Smooth muscle cell of the pulmonary artery (primary cell): ENCODE results near the gene ARHGAP45. TPM values are rescaled to one million over a fixed set of nuclear protein-coding genes. Genes with fewer than 3 reads are reported as not detected.

Experiments
- total RNA-seq: library from RNA; depleted of rRNA; stranded (reverse); fragments of >200 nt; gene quantifications from 2 replicates; pipeline ENCODE4 v1.2.3, GENCODE V29; 2014

ARHGAP45 gene, protein sequence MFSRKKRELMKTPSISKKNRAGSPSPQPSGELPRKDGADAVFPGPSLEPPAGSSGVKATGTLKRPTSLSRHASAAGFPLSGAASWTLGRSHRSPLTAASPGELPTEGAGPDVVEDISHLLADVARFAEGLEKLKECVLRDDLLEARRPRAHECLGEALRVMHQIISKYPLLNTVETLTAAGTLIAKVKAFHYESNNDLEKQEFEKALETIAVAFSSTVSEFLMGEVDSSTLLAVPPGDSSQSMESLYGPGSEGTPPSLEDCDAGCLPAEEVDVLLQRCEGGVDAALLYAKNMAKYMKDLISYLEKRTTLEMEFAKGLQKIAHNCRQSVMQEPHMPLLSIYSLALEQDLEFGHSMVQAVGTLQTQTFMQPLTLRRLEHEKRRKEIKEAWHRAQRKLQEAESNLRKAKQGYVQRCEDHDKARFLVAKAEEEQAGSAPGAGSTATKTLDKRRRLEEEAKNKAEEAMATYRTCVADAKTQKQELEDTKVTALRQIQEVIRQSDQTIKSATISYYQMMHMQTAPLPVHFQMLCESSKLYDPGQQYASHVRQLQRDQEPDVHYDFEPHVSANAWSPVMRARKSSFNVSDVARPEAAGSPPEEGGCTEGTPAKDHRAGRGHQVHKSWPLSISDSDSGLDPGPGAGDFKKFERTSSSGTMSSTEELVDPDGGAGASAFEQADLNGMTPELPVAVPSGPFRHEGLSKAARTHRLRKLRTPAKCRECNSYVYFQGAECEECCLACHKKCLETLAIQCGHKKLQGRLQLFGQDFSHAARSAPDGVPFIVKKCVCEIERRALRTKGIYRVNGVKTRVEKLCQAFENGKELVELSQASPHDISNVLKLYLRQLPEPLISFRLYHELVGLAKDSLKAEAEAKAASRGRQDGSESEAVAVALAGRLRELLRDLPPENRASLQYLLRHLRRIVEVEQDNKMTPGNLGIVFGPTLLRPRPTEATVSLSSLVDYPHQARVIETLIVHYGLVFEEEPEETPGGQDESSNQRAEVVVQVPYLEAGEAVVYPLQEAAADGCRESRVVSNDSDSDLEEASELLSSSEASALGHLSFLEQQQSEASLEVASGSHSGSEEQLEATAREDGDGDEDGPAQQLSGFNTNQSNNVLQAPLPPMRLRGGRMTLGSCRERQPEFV
- total RNA-seq: 0.65 and 2.1 TPM in 2 replicates

DNA sequence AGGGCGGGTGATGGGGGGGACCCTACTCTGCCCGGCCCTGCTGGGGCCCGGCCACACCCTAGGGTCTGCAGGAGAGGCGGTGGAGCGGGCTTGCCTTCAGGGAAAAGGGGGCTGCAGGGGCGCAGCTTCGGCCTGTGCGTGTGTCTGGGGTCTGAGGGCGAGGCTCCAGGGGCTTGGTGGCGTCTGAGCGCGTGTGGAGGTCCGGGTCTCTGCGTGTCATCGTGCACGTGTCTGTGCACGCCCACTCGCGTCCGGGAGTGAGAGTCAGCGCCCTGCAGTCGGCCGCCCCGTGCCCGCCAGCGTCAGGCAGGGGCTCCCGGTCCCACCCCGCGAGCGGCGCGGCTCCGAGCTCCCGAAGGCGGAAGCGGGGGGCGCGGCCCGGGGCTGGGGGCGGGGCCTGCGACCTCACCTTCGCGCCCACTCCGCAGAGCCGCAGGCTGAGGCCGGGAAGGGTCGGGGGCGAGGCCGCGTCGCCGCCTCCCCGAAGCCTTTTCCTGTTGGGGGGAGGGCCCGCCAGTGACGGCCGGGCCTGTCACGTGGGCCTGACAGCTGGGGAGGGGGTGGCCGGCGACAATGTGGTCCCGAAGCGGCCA lies at the start of gene ARHGAP45:
Gene ARHGAP45 (plus strand): TSS at position 420 of the 593 bp plus-strand sequence. CDS start 239 bp downstream, outside the sequence.

DNA sequence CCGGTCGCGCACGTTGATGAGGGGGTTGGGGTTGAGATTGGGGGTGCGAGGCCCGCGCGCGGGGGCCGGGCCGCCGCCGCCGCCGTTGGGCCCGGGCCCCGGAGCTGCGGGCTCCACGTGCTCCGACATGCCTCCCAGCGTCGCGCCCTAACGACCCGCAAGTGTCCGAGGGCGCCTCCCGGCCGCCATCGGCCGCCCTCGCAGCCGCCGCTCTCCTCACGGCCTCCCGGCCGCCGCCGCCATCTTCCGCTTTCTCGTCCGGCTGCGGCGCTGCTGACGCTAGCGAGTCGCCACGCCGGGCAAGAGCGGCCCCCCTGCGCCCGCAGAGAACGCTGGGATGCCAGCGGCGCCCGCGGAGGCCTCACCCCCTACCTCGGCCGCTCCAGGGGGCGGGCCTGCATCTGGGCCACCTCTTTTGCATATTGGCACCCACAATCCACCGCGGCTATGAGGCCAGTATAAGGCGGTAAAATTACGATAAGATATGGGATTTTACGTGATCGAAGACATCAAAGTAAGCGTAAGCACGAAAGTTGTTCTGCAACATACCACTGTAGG lies 46.0 kb upstream of the ARHGAP45 start, which contains the start of gene TMEM259:
Gene TMEM259 (minus strand): TSS at position 256 of the 558 bp plus-strand sequence. CDS start 127 bp downstream, at position 129.

DNA sequence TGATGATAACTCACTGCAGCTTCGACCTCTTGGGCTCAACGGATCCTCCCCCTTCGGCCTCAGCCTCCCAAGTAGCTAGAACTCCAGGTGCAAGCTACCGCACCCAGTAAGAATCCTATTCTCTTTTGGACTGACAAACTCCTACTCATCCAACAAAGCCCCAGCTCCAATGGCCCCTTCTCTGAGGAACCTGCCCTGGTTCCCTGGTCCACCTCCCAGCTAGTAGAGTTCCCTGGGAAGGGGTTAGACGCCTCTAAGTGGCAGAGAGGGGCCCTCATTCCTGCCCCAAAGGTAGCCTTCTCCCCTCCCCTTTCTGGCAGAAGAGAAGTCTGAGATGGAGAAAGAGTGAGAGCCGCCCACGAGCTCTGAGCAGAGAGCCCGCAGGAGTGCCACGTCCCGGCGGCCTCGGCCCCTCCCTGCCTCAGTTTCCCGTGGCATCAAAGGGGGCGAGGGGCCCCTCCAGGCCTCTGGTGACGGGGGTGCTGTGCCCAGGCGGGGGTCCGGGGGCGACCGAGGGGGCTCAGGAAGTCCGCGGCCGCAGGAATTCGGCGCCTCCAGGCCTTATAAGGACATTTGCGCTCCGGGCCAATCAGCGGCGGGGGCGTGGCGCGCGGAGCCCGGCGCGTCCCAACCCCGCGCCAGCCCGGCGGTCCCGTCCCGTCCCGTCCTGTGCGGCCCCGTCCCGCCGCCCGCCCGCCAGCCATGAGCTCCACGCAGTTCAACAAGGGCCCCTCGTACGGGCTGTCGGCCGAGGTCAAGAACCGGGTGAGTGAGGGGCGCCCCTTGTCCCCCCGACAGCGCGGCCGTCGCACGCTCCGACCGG lies 40.8 kb upstream of the ARHGAP45 start, which contains the start of gene CNN2:
Gene CNN2 (plus strand): TSS at position 649 of the 823 bp plus-strand sequence. CDS start 54 bp downstream, at position 703.

GRCh38 chr19:1039646-1040475 lies 27.1 kb upstream of the ARHGAP45 start, which contains the start of gene ABCA7:
Gene ABCA7, plus strand, starts transcription at chr19:1040107. Its CDS starts 1,255 bp downstream, at chr19:1041362.

DNA sequence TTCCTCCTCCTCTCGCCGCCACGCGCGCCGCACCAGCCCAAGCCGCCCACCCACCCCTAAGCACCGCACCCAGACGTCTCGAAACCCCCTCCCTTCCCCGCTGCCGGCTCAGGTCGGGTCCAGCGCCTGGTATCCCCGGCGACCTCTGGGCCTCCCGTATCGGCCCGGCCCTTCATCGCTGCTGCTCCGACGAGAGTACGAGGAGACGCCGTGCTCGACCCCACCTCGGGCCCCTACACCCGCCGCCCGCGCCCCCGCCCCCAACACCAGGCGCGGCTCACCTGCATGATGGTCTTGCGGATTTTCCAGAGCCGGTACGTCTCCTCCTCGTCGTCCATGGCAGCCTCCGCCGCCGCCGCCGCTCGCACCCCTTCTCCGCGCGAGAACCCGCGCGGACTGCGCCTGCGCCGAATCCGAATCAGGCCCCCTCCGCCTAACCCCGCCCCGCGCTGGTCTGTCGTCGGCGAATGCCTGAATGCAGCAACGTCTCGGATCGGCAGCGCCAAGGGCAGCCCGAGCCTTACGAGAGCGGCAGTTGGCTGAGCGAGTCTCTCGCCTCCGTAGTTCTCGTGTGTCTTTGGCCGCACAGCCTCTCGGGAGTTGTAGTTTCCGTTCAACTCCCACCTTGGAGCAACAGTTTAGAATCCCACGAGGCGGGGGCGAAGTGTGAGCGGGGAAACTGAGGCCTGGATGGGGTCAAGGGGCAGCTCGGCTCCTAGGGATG lies 28.2 kb downstream of the ARHGAP45 start, which contains the start of gene POLR2E:
Gene POLR2E (minus strand): TSS at position 398 of the 724 bp plus-strand sequence. CDS start 60 bp downstream, at position 338.

DNA sequence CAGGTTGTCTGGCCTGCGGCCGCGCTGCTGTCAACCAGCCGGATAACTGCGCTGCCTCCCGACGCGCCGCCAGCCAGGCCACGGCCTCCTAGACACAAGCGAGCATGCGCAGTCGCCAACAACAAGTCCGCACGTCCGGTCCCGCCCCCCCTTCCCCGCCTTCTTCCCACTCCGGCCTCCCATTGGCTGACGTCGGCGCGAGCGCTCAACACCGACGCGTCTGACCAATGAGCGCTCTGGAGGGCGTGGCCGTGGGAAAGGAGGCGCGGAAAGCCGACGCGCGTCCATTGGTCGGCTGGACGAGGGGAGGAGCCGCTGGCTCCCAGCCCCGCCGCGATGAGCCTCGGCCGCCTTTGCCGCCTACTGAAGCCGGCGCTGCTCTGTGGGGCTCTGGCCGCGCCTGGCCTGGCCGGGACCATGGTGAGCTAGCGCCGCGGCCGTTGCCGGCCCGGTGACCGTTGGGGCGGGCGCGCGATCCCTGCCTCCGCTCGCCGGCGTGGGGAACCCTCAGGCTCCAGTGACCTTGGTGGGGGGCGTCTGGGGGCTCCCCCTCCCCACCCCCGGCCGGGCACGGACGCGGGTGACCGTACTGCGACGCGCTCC lies 36.8 kb downstream of the ARHGAP45 start, which contains the start of gene GPX4:
Gene GPX4 (plus strand): TSS at position 287 of the 603 bp plus-strand sequence. CDS start 50 bp downstream, at position 337.

Other genes starting within 250 kb of the ARHGAP45 start
- gene PLPPR3, start 245.2 kb upstream of the ARHGAP45 start, total RNA-seq: 0.30 TPM in 1 of 2 replicates, not detected in the other
- 0.07 TPM in 1 of 2 replicates, not detected in the other for gene AZU1, start 239.3 kb upstream of the ARHGAP45 start, total RNA-seq
- 0.07 TPM in 1 of 2 replicates, not detected in the other for gene PRTN3, start 226.2 kb upstream of the ARHGAP45 start, total RNA-seq
- 0.13 TPM in 1 of 2 replicates, not detected in the other for gene ELANE, start 214.9 kb upstream of the ARHGAP45 start, total RNA-seq
- gene CFD, start 207.5 kb upstream of the ARHGAP45 start, total RNA-seq: 1.1 and 9.3 TPM in 2 replicates
- gene MED16, start 174.0 kb upstream of the ARHGAP45 start, total RNA-seq: 41.2 and 43.0 TPM in 2 replicates
- not detected in 2 replicates for gene RNU6-9, start 173.7 kb upstream of the ARHGAP45 start, total RNA-seq
- 20.3 and 28.8 TPM in 2 replicates for gene R3HDM4, start 153.9 kb upstream of the ARHGAP45 start, total RNA-seq
- gene KISS1R, start 149.8 kb upstream of the ARHGAP45 start, total RNA-seq: not detected in 2 replicates
- gene ARID3A, start 141.1 kb upstream of the ARHGAP45 start, total RNA-seq: 15.4 and 16.1 TPM in 2 replicates
- gene WDR18, start 82.8 kb upstream of the ARHGAP45 start, total RNA-seq: 26.5 and 34.7 TPM in 2 replicates
- gene GRIN3B, start 66.7 kb upstream of the ARHGAP45 start, total RNA-seq: 0.20 and 1.7 TPM in 2 replicates
- 91.7 and 118 TPM in 2 replicates for gene TMEM259, start 46.0 kb upstream of the ARHGAP45 start, total RNA-seq
- gene RNU6-2, start 45.6 kb upstream of the ARHGAP45 start, total RNA-seq: not detected in 2 replicates
- 200 and 242 TPM in 2 replicates for gene CNN2, start 40.6 kb upstream of the ARHGAP45 start, total RNA-seq
- gene ABCA7, start 27.1 kb upstream of the ARHGAP45 start, total RNA-seq: 6.5 and 7.7 TPM in 2 replicates
- gene POLR2E, start 28.2 kb downstream of the ARHGAP45 start, total RNA-seq: 103 and 125 TPM in 2 replicates
- gene GPX4, start 36.8 kb downstream of the ARHGAP45 start, total RNA-seq: 171 and 174 TPM in 2 replicates
- gene SBNO2, start 107.1 kb downstream of the ARHGAP45 start, total RNA-seq: 74.7 and 93.6 TPM in 2 replicates
- 76.9 and 77.2 TPM in 2 replicates for gene STK11, start 138.6 kb downstream of the ARHGAP45 start, total RNA-seq
- gene CBARP, start 170.8 kb downstream of the ARHGAP45 start, total RNA-seq: 2.3 and 7.7 TPM in 2 replicates
- gene ATP5F1D, start 174.6 kb downstream of the ARHGAP45 start, total RNA-seq: 24.0 and 32.8 TPM in 2 replicates
- 22.4 and 28.5 TPM in 2 replicates for gene MIDN, start 181.4 kb downstream of the ARHGAP45 start, total RNA-seq
- gene CIRBP, start 202.2 kb downstream of the ARHGAP45 start, total RNA-seq: 88.7 and 88.8 TPM in 2 replicates
- gene FAM174C, start 208.4 kb downstream of the ARHGAP45 start, total RNA-seq: 19.2 and 33.3 TPM in 2 replicates
- gene EFNA2, start 218.7 kb downstream of the ARHGAP45 start, total RNA-seq: not detected in 2 replicates